Hepatocyte (in vitro differentiated cells): ENCODE results near the gene NCF4. TPM values are rescaled to one million over a fixed set of nuclear protein-coding genes. Genes with fewer than 3 reads are reported as not detected.

ENCODE experiments used
- DNase-seq: peaks from one replicate; pipeline ENCODE4 v3.0.0-alpha.2; 2016; ENCODE audit warnings: low spot score
- H2AFZ ChIP-seq: fragments of 200-600 bp; sonication (generic); 2 replicates; pipeline ENCODE4 v1.6.0; 2016; ENCODE audit warnings: antibody characterized with exemption, mild to moderate bottlenecking
- H3K27ac ChIP-seq: fragments of 200-600 bp; sonication (generic); 2 replicates; pipeline ENCODE4 v1.5.1; 2016; ENCODE audit warnings: mild to moderate bottlenecking
- H3K27me3 ChIP-seq: fragments of 200-600 bp; sonication (generic); 2 replicates; pipeline ENCODE4 v1.6.1; 2016
- H3K36me3 ChIP-seq: fragments of 200-600 bp; sonication (generic); replicated peaks from 2 replicates; pipeline ENCODE4 v1.5.1; 2016; ENCODE audit warnings: low read depth; ENCODE audit not compliant: insufficient read depth
- H3K4me1 ChIP-seq: fragments of 200-600 bp; sonication (generic); 2 replicates; pipeline ENCODE4 v1.5.1; 2016; ENCODE audit warnings: mild to moderate bottlenecking, moderate library complexity; ENCODE audit not compliant: insufficient read depth
- H3K4me2 ChIP-seq: fragments of 200-600 bp; sonication (generic); 2 replicates; pipeline ENCODE4 v1.6.0; 2016
- H3K4me3 ChIP-seq: fragments of 200-600 bp; sonication (generic); 2 replicates; pipeline ENCODE4 v1.5.1; 2016; ENCODE audit warnings: mild to moderate bottlenecking
- H3K79me2 ChIP-seq: fragments of 200-600 bp; sonication (generic); 2 replicates; pipeline ENCODE4 v1.6.0; 2017; ENCODE audit warnings: mild to moderate bottlenecking
- H3K9me2 ChIP-seq: fragments of 200-600 bp; sonication (generic); replicated peaks from 2 replicates; pipeline ENCODE4 v1.6.0; 2017; ENCODE audit warnings: mild to moderate bottlenecking; ENCODE audit not compliant: insufficient read depth
- H3K9me3 ChIP-seq: fragments of 200-600 bp; sonication (generic); 2 replicates; pipeline ENCODE4 v1.5.1; 2016; ENCODE audit warnings: low read depth, mild to moderate bottlenecking
- H4K20me1 ChIP-seq: fragments of 200-600 bp; sonication (generic); 2 replicates; pipeline ENCODE4 v1.6.0; 2016; ENCODE audit warnings: mild to moderate bottlenecking; ENCODE audit not compliant: insufficient read depth, poor library complexity, severe bottlenecking
- CTCF ChIP-seq: fragments of 200-600 bp; sonication (generic); IDR thresholded peaks from 2 replicates; pipeline ENCODE4 v1.5.1; 2016; ENCODE audit warnings: antibody characterized with exemption, mild to moderate bottlenecking; ENCODE audit not compliant: poor library complexity
- EZH2 ChIP-seq: fragments of 200-600 bp; sonication (generic); IDR thresholded peaks from 2 replicates; pipeline ENCODE4 v1.6.1; 2016; ENCODE audit warnings: antibody characterized with exemption, mild to moderate bottlenecking, borderline replicate concordance
- EZH2phosphoT487 ChIP-seq: fragments of 200-600 bp; sonication (generic); IDR thresholded peaks from one replicate; pipeline ENCODE4 v1.6.1; 2018; ENCODE audit warnings: antibody characterized with exemption, mild to moderate bottlenecking, low read depth, moderate library complexity; ENCODE audit not compliant: unreplicated experiment, severe bottlenecking
- WGBS: methylation state at CpG from one replicate; pipeline ENCODE4 v1.1.6; 2016; ENCODE audit warnings: low lambda C conversion rate; ENCODE audit errors: missing lambda C conversion rate; 5-methylcytosine and 5-hydroxymethylcytosine counted together
- polyA plus RNA-seq: library from polyadenylated mRNA; unstranded; fragments of >200 nt; fragmentation: Nextera tagmentation; extraction: Ambion mirVana; gene quantifications from 2 replicates; pipeline ENCODE4 v1.2.1, GENCODE V29; 2016
- total RNA-seq: library from RNA; depleted of rRNA; stranded (reverse); fragments of >200 nt; gene quantifications from 2 replicates; pipeline ENCODE4 v1.2.3, GENCODE V29; 2014

NCF4 gene
- total and polyA plus RNA-seq, 2 experiments from 2014 or later = 0.37 to 0.54 TPM

- H3K79me2 ChIP-seq = no peaks in the 10 kb centered on the region
- H3K4me3 ChIP-seq = no peak overlapping the region
Observed at GRCh38 chr22:36831206-36831605, 29.6 kb upstream of the NCF4 start.

GRCh38 chr22:36831717-36832116 is 29.1 kb upstream of the NCF4 start:
- Histone ChIP-seq H3K79me2 (no peaks in the 10 kb centered on the region), H3K4me1 (no peaks in the 10 kb centered on the region), H3K36me3 (no peaks in the 10 kb centered on the region), H3K9me2 (no peaks in the 10 kb centered on the region), H3K4me3 (no peak overlapping the region), H2AFZ (no peak overlapping the region), H3K9me3 (no peaks in the 10 kb centered on the region), H3K27me3 (no peaks in the 10 kb centered on the region), H3K4me2 (no peak overlapping the region), H4K20me1 (no peaks in the 10 kb centered on the region), H3K27ac (no peak overlapping the region)
- no peak for DNase-seq
- 91% methylated on average over 3 of the region's 3 CpGs for WGBS
- TF ChIP-seq EZH2 (no peak), CTCF (no peak), EZH2phosphoT487 (no peak)

More at GRCh38 chr22:36831206-36831605, 29.6 kb upstream of the NCF4 start:
- DNase-seq = no peak
- H3K36me3 ChIP-seq = no peaks in the 10 kb centered on the region
- no peaks in the 10 kb centered on the region for H3K27me3 ChIP-seq
- no peaks in the 10 kb centered on the region for H3K4me1 ChIP-seq
- no peaks in the 10 kb centered on the region for H4K20me1 ChIP-seq
- H3K4me2 ChIP-seq = no peak overlapping the region
- no peak for TF ChIP-seq CTCF
- TF ChIP-seq EZH2 = no peak
- TF ChIP-seq EZH2phosphoT487 = no peak
- H3K9me3 ChIP-seq = no peaks in the 10 kb centered on the region
- H3K9me2 ChIP-seq = no peaks in the 10 kb centered on the region
- no peak overlapping the region for H3K27ac ChIP-seq
- no peak overlapping the region for H2AFZ ChIP-seq

GRCh38 chr22:36833073-36833472 is 27.7 kb upstream of the NCF4 start:
- no peaks in the 10 kb centered on the region for H3K9me2 ChIP-seq
- no peaks in the 10 kb centered on the region for H3K36me3 ChIP-seq
- no peak overlapping the region for H2AFZ ChIP-seq
- H3K9me3 ChIP-seq = no peaks in the 10 kb centered on the region
- 84% methylated on average over 3 of the region's 3 CpGs for WGBS
- DNase-seq = no peak
- H3K79me2 ChIP-seq = no peaks in the 10 kb centered on the region
- no peak overlapping the region for H3K4me2 ChIP-seq
- no peaks in the 10 kb centered on the region for H3K4me1 ChIP-seq
- H3K27ac ChIP-seq = no peak overlapping the region
- no peak for TF ChIP-seq CTCF
- no peak for TF ChIP-seq EZH2
- no peak for TF ChIP-seq EZH2phosphoT487
- H3K27me3 ChIP-seq = no peaks in the 10 kb centered on the region
- no peaks in the 10 kb centered on the region for H4K20me1 ChIP-seq
- no peak overlapping the region for H3K4me3 ChIP-seq

- Histone ChIP-seq H2AFZ (no peak overlapping the region), H3K4me2 (no peak overlapping the region), H4K20me1 (no peaks in the 10 kb centered on the region), H3K9me2 (no peaks in the 10 kb centered on the region), H3K27me3 (no peaks in the 10 kb centered on the region), H3K9me3 (no peaks in the 10 kb centered on the region), H3K36me3 (no peaks in the 10 kb centered on the region), H3K27ac (no peak overlapping the region), H3K4me3 (no peak overlapping the region), H3K79me2 (no peaks in the 10 kb centered on the region), H3K4me1 (no peaks in the 10 kb centered on the region)
- WGBS = 68% methylated on average over 5 of the region's 5 CpGs
- TF ChIP-seq EZH2 (no peak), CTCF (no peak), EZH2phosphoT487 (no peak)
- no peak for DNase-seq
Observed at GRCh38 chr22:36835903-36836302, 24.9 kb upstream of the NCF4 start.
